Colonic mucosa (tissue), 4 donors: ENCODE results near the gene MEIOC. TPM values are rescaled to one million over a fixed set of nuclear protein-coding genes. Genes with fewer than 3 reads are reported as not detected.

Source experiments
- DNase-seq: peaks from one replicate; pipeline ENCODE4 v3.0.0-alpha.2; 2020
- H3K27ac ChIP-seq: fragments of 200-600 bp; one replicate; pipeline ENCODE4 v1.8.0; 2021
- H3K27me3 ChIP-seq: fragments of 200-600 bp; one replicate; pipeline ENCODE4 v1.8.0; 2021
- H3K36me3 ChIP-seq: fragments of 200-600 bp; one replicate; pipeline ENCODE4 v1.8.0; 2021
- H3K4me1 ChIP-seq: fragments of 200-600 bp; one replicate; pipeline ENCODE4 v1.8.0; 2021; ENCODE audit warnings: mild to moderate bottlenecking
- H3K4me3 ChIP-seq: fragments of 200-600 bp; one replicate; pipeline ENCODE4 v1.8.0; 2021
- H3K9ac ChIP-seq, 2 donors: one replicate each; pipeline ENCODE4 v1.7.0; 2013; ENCODE audit warnings: control low read depth in 2 of 2, low read depth in 2 of 2, low read length in 2 of 2
- H3K9me3 ChIP-seq: fragments of 200-600 bp; one replicate; pipeline ENCODE4 v1.8.0; 2021
- CTCF ChIP-seq: fragments of 200-600 bp; IDR thresholded peaks from one replicate; pipeline ENCODE4 v1.8.0; 2022; ENCODE audit warnings: antibody characterized with exemption, mild to moderate bottlenecking
- intact Hi-C: fragments of 100-400 bp; cut with DNase I; formaldehyde crosslinking; loops from one replicate; pipeline ENCODE4 v1.14.1; 2022
- total RNA-seq, 2 donors: library from RNA; stranded (reverse); fragmentation: NEBNext Ultra II Directional in 1 of 2; extraction: Animal tissue kit (Norgen Biotek cat#: 25700) in 1 of 2; gene quantifications; one replicate each; pipeline ENCODE4 v1.2.1, GENCODE V29; 2021
- donor health status: healthy.
- donor health status: DM: no; HTN: no; CAD: no.
- donor health status: DM: no; HTN: no; CAD: no.

The MEIOC gene
- total RNA-seq, 2 donors from 2014 or later: not detected

- H3K9ac ChIP-seq: no peak overlapping the region
- intact Hi-C loops: loop anchor here (5.0 to 10.0 kb wide), 2 partner anchors 52 to 105 kb away; no protein-coding TSS in a partner anchor
- no peak for TF ChIP-seq CTCF
These were observed 19.2 kb upstream of the MEIOC start for GRCh38 chr17:44637066-44637465.

GRCh38 chr17:44642834-44643233 lies 13.4 kb upstream of the MEIOC start:
- no peaks in the 10 kb centered on the region for H3K27me3 ChIP-seq
- DNase-seq: no peak
- no peaks in the 10 kb centered on the region for H3K36me3 ChIP-seq
- no peak overlapping the region for H3K9ac ChIP-seq
- no peaks in the 10 kb centered on the region for H3K9me3 ChIP-seq
- intact Hi-C loops: no loop called here
- H3K4me3 ChIP-seq: no peak overlapping the region
- TF ChIP-seq CTCF: no peak
- no peaks in the 10 kb centered on the region for H3K4me1 ChIP-seq
- no peak overlapping the region for H3K27ac ChIP-seq

More at GRCh38 chr17:44637066-44637465, 19.2 kb upstream of the MEIOC start:
- no peaks in the 10 kb centered on the region for H3K9me3 ChIP-seq
- H3K36me3 ChIP-seq: no peaks in the 10 kb centered on the region
- no peaks in the 10 kb centered on the region for H3K4me1 ChIP-seq
- DNase-seq: no peak
- H3K4me3 ChIP-seq: no peak overlapping the region
- H3K27me3 ChIP-seq: no peaks in the 10 kb centered on the region
- no peak overlapping the region for H3K27ac ChIP-seq

GRCh38 chr17:44645341-44645740 lies 10.9 kb upstream of the MEIOC start:
- Histone ChIP-seq H3K4me3 (no peak overlapping the region), H3K9me3 (no peaks in the 10 kb centered on the region), H3K4me1 (no peaks in the 10 kb centered on the region), H3K27ac (no peak overlapping the region), H3K27me3 (no peaks in the 10 kb centered on the region), H3K36me3 (no peaks in the 10 kb centered on the region), H3K9ac (no peak overlapping the region)
- DNase-seq: no peak
- no peak for TF ChIP-seq CTCF
- intact Hi-C loops: no loop called here

- H3K27me3 ChIP-seq: no peaks in the 10 kb centered on the region
- no peak for DNase-seq
- no peak for TF ChIP-seq CTCF
- H3K9me3 ChIP-seq: no peaks in the 10 kb centered on the region
- no peaks in the 10 kb centered on the region for H3K36me3 ChIP-seq
- no peak overlapping the region for H3K9ac ChIP-seq
- intact Hi-C loops: no loop called here
- H3K4me1 ChIP-seq: no peaks in the 10 kb centered on the region
- no peak overlapping the region for H3K27ac ChIP-seq
- no peak overlapping the region for H3K4me3 ChIP-seq
These were observed 10.0 kb upstream of the MEIOC start for GRCh38 chr17:44646280-44646679.

GRCh38 chr17:44647736-44648135 lies 8.5 kb upstream of the MEIOC start:
- Histone ChIP-seq H3K9ac (no peak overlapping the region), H3K9me3 (no peaks in the 10 kb centered on the region), H3K36me3 (no peaks in the 10 kb centered on the region), H3K27ac (no peak overlapping the region), H3K4me1 (no peaks in the 10 kb centered on the region), H3K4me3 (no peak overlapping the region), H3K27me3 (no peaks in the 10 kb centered on the region)
- intact Hi-C loops: no loop called here
- no peak for DNase-seq
- no peak for TF ChIP-seq CTCF

- Histone ChIP-seq H3K9me3 (no peaks in the 10 kb centered on the region), H3K4me3 (no peak overlapping the region), H3K9ac (no peak overlapping the region), H3K27me3 (no peaks in the 10 kb centered on the region), H3K27ac (no peak overlapping the region), H3K4me1 (no peaks in the 10 kb centered on the region), H3K36me3 (no peaks in the 10 kb centered on the region)
- DNase-seq: no peak
- intact Hi-C loops: no loop called here
- no peak for TF ChIP-seq CTCF
These were observed 7.3 kb upstream of the MEIOC start for GRCh38 chr17:44648963-44649362.
